GM19438 (cell line): ENCODE results near the gene RPN2.
"Not testable (repeated sequence)": the region's sequence is repeated elsewhere in the genome, so short reads cannot be mapped to it uniquely, and the experiment has no call there.

Source experiments
- ATAC-seq: cut with Tn5 transposase; IDR thresholded peaks from one replicate; pipeline ENCODE4 v1.9.1; 2021; ENCODE audit warnings: low read depth; ENCODE audit not compliant: unreplicated experiment

RPN2 gene

DNA sequence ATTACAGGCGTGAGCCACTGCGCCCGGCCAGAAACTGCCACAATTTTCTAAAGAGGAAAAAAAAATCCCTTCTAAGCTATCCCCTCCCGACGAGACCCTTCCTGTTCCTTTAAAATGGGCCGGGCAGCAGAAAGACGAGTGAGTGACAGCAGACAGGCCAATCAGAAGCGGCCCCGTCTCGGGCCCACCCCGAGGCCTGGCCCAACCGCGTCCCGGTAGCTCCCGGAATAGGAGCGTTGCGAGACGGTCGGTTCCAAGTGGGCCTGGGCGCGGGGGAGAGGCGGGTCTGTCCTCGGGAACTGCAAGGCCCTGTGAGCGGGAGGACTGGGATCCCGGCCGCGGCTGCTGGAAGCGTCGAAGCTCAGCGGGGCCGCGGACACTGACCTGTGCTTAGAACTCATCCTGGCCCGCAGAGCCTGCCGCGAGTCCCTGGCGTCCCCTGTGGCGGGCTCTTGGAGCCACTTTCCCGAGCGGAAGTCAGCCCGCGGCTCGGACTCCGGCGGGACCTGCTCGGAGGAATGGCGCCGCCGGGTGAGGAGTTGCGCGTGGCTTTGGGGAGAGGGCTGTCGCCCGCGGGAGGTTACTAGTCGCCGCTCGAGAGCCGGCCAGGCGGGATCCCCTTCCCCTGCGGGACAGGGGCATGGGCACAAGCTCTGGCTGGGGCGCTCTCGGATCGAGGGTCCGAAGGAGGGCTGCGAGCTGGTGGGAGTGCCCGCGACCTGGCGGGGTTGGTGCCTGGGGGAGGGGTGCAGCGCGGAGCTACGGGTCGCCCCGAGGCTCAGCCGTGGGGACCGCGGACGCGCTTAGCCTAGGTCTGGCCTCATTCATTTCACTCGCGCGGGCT is at the start of gene RPN2, which contains the start of gene MROH8:
Gene RPN2, plus strand, starts transcription at position 492 of the 844 bp plus-strand sequence. Its CDS starts 27 bp downstream, at position 519.
Gene MROH8, minus strand, starts transcription at position 710 of the 844 bp plus-strand sequence.
- ATAC-seq = peak; percentile 92

DNA sequence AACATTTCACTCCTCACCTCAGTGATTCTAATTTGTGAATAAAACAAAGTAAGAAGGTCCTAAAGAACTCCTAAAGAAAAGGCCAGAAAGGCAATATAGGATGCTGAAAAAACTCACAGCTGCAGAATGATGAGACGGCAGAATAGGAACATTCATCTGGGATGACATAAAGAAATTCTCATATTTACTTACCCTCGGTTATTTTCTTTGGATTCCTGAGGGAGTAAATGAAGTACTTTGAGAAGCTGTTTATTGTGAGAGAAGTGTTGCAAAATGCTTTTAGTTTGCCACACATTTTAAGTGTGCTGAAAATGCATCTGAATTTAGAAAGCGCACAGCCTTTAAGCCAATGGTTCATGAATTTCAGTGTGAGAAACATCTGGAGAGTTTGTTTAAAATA is 47.6 kb upstream of the RPN2 start:
- ATAC-seq = no peak

DNA sequence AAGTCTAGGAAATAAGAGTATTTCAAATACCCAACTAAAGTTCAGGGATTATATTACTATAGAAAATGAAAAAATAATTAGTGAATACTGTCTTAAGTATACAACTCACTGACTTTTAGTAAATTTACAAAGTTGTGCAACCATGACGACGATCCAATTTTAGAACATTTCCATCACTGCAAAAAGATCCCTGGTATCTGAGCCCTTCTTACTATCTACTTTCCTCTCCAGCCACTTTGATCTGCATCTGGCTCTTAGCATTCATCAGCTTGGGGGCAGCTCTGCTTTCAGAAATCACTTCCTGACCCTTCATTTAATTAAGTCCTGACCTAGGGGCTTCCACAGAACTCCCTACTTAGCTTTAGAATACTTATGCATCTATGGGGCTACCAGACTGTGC is 45.2 kb upstream of the RPN2 start:
- no peak for ATAC-seq

DNA sequence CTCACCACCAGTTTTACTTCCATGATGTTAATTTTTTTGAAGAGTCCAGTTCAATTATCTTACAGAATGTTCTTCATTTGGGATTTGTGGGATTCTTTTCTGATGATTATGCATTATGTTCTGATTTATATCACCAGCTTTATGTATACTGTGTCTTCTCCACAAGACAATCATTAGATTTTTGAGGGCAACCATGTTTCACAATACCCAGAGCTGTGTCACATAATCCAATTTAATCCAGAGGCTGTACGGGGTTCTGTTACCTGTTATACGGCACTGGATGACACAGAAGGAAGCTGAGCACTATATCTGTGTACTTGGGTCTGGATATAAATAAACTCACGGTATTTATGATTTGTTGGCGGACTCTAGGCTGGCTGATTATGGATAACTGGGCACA is 41.6 kb upstream of the RPN2 start:
- no peak for ATAC-seq

DNA sequence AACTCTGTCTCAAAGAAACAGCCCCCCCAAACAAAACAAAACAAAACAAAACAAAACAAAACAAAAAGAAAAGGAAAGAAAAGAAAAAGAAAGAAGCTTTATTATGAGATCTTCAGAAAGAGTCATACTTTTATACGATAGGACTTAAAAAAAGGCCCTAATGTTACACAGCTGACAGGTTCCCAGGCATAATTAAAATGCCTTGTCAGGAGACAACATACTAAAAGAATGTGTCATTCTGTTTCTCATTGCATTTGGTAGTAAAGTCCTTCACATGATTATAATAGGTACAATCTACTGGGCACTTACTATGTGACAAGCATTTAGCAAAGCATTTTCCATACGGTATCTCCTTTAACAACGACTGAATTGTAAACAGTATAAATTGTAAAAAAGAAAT is 36.4 kb upstream of the RPN2 start:
- no peak for ATAC-seq

DNA sequence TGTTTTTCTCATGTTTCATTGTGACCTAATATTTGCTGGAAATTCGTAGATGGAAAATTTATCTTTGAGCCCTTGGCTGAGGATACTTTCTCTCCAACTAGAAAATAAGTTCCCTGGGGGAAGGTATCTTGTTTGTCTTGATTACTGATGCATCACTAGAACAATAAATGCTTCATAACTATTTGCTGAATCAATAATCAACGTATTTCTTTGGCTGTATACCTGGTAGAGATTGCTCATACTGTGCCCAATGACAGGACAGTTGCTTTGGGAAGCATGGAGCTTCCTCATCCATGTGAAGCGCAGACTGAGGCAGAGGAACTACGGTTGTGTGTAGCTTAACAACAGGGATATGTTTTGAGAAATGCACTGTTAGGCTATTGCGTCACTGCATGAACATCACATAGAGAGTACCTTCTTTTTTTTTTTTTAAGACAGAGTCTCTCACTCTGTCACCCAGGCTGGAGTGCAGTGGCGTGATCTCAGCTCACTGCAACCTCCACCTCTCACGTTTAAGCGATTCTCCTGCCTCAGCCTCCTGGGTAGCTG is 34.2 kb upstream of the RPN2 start:
- no peak for ATAC-seq

DNA sequence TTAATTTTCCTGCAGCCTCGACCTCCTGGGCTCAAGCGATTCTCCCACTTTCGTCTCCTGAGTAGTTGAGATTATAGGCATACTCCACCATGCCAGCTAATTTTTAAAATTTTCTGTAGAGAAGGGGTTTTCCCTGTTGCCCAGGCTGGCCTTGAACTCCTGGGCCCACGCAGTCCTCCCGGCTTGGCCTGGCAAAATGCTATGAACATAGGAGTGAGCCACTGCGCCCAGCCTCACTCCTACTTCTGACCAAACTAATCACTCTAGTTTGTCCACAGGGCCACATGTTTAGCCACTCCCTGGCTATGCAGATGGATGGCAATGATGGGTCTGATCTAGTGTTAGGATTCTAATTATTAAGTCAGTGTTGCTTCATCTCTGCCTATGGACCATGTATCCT is 31.9 kb upstream of the RPN2 start:
- no peak for ATAC-seq

DNA sequence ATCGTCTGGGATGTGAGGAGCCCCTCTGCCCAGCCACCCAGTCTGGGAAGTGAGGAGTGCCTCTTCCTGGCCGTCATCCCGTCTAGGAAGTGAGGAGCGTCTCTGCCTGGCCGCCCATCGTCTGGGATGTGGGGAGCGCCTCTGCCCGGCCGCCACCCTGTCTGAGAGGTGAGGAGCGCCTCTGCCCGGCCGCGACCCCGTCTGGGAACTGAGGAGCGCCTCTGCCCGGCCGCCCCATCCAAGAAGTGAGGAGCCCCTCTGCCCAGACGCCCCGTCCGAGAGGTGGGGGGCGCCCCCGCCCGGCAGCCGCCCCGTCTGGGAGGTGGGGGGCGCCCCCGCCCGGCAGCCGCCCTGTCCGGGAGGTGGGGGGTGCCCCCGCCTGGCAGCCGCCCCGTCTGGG is 28.3 kb upstream of the RPN2 start:
- ATAC-seq = not testable (repeated sequence)

DNA sequence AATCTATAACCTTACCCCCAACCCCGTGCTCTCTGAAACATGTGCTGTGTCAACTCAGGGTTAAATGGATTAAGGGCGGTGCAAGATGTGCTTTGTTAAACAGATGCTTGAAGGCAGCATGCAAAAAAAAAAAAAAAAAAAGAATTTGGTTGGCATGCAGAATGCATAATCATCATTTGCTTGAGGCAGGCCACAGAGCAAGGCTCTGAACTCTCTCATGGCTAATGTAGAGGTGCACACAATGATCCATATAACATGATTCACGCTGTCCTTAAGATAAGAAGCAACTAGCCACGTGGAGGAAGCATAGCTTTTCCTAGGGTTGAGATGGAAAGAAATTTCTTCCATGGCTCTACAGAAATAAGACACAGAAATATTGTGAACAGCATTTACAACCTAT is 27.6 kb upstream of the RPN2 start:
- ATAC-seq = no peak

DNA sequence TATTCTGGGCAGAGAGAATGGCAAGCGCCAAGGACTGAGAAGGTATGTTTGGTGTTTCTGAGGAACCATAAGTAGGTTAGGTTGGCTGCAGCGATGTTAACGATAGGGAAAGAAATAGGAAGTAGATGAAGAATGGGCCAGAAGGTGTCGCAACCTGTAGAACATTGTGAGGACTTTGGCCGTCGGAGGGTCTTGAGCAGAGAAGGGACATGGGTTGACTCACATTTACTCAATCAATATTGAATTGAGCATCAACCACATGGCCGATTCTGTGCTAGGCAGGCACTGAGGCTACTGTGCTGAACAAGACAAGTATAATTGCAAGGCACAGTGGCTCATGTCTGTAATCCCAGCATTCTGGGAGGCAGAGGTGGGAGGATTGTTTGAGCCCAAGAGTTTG is 26.8 kb upstream of the RPN2 start:
- no peak for ATAC-seq

DNA sequence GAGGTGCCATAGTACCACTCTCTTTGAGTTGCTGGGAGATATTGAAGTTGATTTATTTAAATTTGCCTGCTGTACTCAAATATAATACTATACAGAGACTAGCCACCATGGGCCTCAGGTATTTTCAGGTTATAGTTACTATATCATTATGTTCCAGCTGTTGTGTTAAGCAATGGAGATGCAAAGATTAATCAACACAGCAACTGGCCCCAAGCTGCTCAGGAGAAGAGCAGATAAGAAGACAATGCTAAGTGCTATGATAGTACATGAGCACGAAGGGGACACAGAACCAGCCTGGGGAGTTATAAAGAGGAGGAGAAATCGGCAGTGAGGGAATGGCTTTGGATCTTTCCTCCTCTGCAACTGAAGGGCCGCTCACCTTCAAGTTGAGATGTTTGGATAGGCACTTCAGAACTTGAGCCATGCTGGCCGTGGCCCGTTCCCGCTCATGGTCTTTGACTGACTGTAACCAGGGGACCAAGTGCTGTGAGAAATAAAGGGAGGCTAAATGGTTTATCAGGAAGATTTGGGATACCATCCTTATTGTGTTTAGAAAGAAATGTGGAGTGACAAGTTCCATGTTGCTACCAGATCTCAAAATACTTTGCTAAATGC is 24.3 kb upstream of the RPN2 start:
- no peak for ATAC-seq

DNA sequence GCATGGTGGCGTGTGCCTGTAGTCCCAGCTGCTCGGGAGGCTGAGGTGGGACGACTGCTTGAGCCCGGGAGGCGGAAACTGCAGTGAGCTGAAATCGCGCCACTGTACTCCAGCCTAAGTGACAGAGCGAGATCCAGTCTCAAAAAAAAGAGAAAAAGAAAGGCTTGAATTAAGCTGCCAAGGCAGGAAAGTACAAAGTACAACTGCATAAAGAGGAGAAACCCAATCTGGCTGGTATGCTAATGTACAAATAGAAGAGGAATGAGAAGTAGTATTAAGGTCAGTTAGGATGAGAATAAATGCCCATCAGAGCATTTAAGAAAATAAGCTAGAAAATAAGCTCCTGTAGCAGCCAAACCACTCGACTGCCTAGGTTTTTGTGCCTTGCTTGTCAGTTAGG is 23.1 kb upstream of the RPN2 start:
- ATAC-seq = no peak

DNA sequence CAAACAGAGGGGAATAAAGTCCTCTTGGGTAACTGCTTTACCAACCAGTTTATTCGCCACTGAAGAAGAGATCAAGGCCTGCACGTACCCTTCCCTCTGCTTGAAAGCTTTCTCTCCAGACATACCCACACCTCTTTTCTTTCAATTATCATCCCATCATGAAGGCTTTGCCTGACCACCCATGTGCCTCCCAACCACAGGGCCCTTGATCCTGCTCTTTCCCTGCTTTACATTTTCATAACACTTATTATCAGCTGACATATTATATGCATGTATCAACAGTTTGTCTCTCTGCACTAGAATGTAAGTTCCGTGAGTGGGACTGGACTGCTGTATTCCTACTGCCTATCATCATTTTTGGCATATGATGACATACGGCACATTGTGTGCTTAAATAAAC is 20.9 kb upstream of the RPN2 start:
- no peak for ATAC-seq

DNA sequence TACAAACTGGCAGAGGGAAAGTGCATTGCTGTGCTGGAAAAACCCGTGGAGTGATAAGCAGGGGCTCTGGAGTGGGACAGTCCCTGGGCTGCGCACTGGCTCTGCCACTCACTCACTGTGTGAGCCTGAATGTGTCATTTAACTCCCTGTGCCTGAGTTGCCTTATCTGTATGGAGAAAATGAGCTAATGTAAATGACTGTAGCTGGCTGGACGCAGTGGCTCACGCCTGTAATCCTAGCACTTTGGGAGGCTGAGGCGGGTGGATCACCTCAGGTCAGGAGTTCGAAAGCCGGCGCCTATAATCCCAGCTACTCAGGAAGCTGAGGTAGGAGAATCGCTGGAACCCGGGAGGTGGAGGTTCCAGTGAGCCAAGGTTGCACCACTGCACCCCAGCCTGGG is 18.4 kb upstream of the RPN2 start:
- no peak for ATAC-seq

DNA sequence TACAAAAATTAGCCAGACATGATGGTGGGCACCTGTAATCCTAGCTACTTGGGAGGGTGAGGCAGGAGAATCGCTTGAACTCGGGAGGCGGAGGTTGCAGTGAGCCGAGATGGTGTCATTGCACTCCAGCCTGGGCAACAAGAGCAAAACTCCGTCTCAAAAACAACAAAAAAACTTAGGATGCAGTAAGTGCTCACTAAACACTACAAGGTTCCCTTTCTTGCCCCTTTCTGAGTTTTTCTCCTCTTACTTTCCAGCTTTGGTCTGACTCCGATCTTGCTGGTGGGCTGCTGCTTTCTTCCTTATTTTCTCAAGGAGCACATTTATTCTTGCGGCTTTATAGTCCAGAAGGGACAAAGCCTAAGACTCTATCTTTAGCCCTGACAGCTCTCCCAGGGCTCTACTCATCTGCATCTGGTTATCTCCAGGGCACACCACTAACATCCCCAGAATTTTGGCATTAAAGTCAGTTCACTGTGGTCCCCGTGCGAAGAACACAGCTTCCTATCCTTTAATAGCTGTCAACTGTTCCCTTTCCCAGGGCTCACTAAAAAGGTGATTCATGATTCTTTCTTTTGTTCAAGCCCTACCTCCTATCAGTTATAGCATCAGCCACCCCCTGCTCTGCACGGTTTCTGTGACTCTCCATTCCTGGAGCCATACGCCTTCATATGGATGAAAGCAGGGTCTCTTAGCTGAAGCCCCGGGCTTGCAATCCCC is 17.1 kb upstream of the RPN2 start:
- no peak for ATAC-seq

DNA sequence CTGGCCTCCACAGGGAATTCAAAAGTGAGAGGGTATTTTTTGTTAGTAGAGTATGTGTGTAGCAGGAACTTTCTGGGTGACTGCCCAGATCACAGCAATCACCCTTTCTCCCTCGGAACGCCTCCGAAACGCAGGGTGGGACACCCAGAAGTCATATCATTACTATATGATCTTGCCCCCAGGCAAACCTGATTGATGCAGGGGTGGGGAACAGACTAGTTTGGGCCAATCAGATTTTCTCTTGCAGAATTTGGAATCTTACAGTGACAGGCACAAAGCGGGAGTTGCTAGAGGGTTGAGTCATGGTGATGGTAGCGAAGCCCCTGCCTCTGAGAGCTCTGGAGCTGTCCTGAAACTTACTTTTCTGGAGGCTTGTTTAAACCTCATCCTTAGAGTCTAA is 16.5 kb upstream of the RPN2 start:
- ATAC-seq = no peak

DNA sequence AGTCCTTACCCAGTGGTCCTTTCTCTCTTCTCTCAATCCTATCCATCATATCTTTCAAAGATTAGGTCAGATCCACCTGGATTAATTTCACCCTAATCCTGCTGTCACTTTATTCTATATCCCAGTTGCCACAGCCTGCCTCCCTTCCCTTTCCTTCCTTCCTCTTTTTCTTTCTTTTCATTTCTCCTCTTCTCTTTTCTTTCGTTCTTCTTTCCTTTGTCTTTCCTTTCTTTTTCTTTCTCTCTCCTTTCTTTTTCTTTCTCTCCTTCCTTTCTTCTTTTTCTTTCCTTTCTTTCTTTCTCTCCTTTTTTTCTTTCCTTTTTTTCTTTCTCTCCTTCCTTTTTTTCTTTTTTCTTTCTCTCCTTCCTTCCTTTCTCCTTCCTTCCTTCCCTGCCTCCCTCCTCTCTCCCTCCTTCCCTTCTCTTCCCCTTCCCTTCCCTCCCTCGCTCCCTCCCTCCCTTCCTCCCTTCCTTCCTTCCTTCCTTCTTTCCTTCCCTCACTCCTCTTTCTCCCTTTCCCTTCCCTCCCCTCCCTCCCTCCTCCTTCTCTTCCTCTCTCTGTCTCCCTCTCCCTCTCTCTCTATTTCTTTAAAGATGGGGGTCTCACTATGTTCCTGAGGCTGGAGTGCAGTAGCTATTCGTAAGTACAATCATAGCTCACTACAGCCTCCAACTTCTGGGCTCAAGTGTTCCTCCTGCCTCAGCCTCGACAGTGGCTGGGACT is 15.1 kb upstream of the RPN2 start:
- ATAC-seq = no peak

DNA sequence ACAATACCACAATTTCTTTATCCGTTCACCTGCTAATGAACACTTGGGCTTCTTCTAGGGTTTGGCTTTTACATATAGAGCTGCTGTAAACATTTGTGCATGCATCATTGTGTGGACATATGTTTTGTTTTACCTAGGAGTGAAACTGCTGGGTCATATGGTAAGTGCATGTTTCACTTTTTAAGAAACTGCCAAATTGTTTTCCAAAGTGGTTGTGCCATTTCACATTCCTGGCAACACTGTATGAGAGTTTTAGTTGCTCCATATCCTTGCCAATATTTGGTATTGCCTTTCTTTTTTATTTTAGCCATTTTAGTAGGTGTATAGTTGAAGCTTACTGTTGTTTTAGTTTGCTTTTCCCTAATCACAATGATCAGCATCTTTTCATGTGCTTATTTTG is 14.1 kb upstream of the RPN2 start:
- ATAC-seq = no peak

DNA sequence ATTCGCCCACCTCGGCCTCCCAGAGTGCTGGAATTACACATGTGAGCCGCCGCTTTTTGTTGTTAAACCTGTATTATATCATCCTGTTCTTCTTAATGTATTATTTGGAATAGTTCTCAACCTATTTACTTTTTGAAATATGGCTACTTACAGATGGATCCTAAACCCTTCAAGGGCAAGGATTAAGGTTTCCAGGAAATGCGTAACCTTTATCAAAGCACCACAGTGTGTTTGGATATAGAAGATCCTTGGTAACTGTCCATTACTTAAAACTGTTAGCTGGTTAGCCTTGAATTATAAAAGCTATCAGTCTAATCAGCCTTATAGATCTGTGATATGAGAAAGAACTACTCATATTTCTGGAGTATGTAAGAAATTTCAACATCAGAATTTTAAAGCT is 12.3 kb upstream of the RPN2 start:
- ATAC-seq = no peak

DNA sequence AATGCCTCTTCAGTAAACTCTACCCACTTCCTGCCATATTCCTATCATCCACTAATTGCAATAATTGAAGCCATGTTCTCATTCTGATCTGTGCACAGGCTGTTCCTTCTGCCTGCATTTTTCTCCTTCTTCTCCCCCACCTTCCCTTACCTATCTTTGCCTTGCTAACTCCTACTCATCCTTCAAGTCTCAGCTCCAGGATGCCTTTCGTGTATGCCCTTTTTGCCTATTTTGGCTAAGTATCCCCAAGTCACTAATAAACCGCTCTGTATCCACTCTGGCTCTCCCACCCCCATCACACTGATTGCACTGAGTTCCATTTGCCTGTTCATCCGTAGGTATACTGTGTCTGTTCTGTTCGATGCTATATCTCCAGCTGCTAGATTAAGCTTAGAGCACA is 6.3 kb upstream of the RPN2 start:
- ATAC-seq = no peak
